GM19023 (cell line): ENCODE measurements around the gene GBX2.

Source experiments
- ATAC-seq: cut with Tn5 transposase; IDR thresholded peaks from one replicate; pipeline ENCODE4 v1.9.1; 2021; ENCODE audit warnings: mild to moderate bottlenecking, moderate library complexity; ENCODE audit not compliant: unreplicated experiment

The GBX2 gene

GRCh38 chr2:236169151-236169721 is 1.1 kb upstream of the GBX2 start:
- ATAC-seq = no peak

GRCh38 chr2:236167297-236168109 is 683 bp downstream of the GBX2 start:
- no peak for ATAC-seq

GRCh38 chr2:236166796-236167296 is 1.3 kb downstream of the GBX2 start:
- ATAC-seq = no peak

GRCh38 chr2:236165842-236166795 is 2.1 kb downstream of the GBX2 start:
- no peak for ATAC-seq

- ATAC-seq = no peak
These were observed 3.0 kb downstream of the GBX2 start for GRCh38 chr2:236164925-236165841.

- no peak for ATAC-seq
These were observed 3.8 kb downstream of the GBX2 start for GRCh38 chr2:236164201-236164924.

GRCh38 chr2:236163471-236164200 is 4.5 kb downstream of the GBX2 start:
- no peak for ATAC-seq

- ATAC-seq = no peak
These were observed 5.2 kb downstream of the GBX2 start for GRCh38 chr2:236162882-236163470.

GRCh38 chr2:236162031-236162845 is 5.9 kb downstream of the GBX2 start:
- no peak for ATAC-seq

GRCh38 chr2:236161531-236161930 is 6.7 kb downstream of the GBX2 start:
- ATAC-seq = no peak

- ATAC-seq = no peak
These were observed 7.1 kb downstream of the GBX2 start for GRCh38 chr2:236161082-236161462.

- no peak for ATAC-seq
These were observed 7.7 kb downstream of the GBX2 start for GRCh38 chr2:236160366-236161081.

- no peak for ATAC-seq
These were observed 8.4 kb downstream of the GBX2 start for GRCh38 chr2:236159778-236160170.

GRCh38 chr2:236158969-236159777 is 9.0 kb downstream of the GBX2 start:
- ATAC-seq = no peak

- no peak for ATAC-seq
These were observed 10.2 kb downstream of the GBX2 start for GRCh38 chr2:236157815-236158498.

GRCh38 chr2:236157366-236157765 is 10.8 kb downstream of the GBX2 start:
- no peak for ATAC-seq
